ENCODE data around the gene CCDC74B.
"Not testable (repeated sequence)": the region's sequence is repeated elsewhere in the genome, so short reads cannot be mapped to it uniquely, and the experiment has no call there.

DNA sequence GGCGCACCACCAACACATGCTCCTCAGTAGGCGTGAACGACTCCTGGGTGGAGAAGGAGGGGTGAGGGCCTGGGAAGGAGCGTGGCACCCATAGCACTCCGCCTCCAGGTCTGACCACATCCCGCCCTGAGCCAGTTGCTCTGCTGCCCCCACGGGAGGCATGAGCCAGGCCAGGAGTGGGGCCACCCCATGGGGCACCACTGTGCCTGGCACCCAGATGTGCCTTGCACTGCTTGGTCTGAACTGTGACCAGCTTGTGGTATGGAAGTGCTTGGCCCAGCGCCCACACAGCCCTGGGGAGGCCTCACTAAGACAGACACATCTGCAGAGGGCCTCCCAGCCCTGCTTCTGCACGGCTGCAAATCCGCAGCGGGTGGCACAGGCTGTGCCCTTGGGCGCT lies 12.4 kb upstream of the CCDC74B start:
- not testable (repeated sequence) for TF ChIP-seq ZNF274 (IDR thresholded peaks at IDR 0.05; ENCODE audit: low read depth, low read length); YY1 (IDR thresholded peaks at IDR 0.05; ENCODE audit: insufficient read depth, insufficient read length); SUZ12 (IDR thresholded peaks at IDR 0.05; ENCODE audit: extremely low read depth, insufficient read depth, insufficient read length)

All from NT2/D1 (cell line).